ENCODE data around the gene YAP1.
"Not testable (repeated sequence)": the region's sequence is repeated elsewhere in the genome, so short reads cannot be mapped to it uniquely, and the experiment has no call there.

YAP1 gene

GRCh38 chr11:102239911-102240310 lies 129.7 kb downstream of the YAP1 start:
- DNase-seq (ENCODE audit: low read depth in 3 of 3) = no peak

GRCh38 chr11:102240502-102240901 lies 130.3 kb downstream of the YAP1 start:
- no peak for DNase-seq (ENCODE audit: low read depth in 3 of 3)

- no peak for DNase-seq (ENCODE audit: low read depth in 3 of 3)
Observed at GRCh38 chr11:102241026-102241425, 130.8 kb downstream of the YAP1 start.

GRCh38 chr11:102243399-102243884 lies 133.2 kb downstream of the YAP1 start:
- no peak for DNase-seq (ENCODE audit: low read depth in 3 of 3)

- DNase-seq (ENCODE audit: low read depth in 3 of 3) = no peak
Observed at GRCh38 chr11:102244681-102245409, 134.6 kb downstream of the YAP1 start.

GRCh38 chr11:102251423-102251822 lies 141.2 kb downstream of the YAP1 start:
- DNase-seq (ENCODE audit: low read depth in 3 of 3) = no peak

GRCh38 chr11:102252339-102252891 lies 142.2 kb downstream of the YAP1 start:
- no peak for DNase-seq (ENCODE audit: low read depth in 3 of 3)

GRCh38 chr11:102253020-102253715 lies 142.9 kb downstream of the YAP1 start:
- DNase-seq (ENCODE audit: low read depth in 3 of 3) = no peak

- no peak for DNase-seq (ENCODE audit: low read depth in 3 of 3)
Observed at GRCh38 chr11:102254047-102254446, 143.8 kb downstream of the YAP1 start.

GRCh38 chr11:102256251-102256650 lies 146.0 kb downstream of the YAP1 start:
- no peak for DNase-seq (ENCODE audit: low read depth in 3 of 3)

- DNase-seq (ENCODE audit: low read depth in 3 of 3) = no peak
Observed at GRCh38 chr11:102260241-102260640, 150.0 kb downstream of the YAP1 start.

- no peak for DNase-seq (ENCODE audit: low read depth in 3 of 3)
Observed at GRCh38 chr11:102263379-102264003, 153.2 kb downstream of the YAP1 start.

- DNase-seq (ENCODE audit: low read depth in 3 of 3) = not testable (repeated sequence)
Observed at GRCh38 chr11:102264704-102265103, 154.5 kb downstream of the YAP1 start.

GRCh38 chr11:102266099-102266498 lies 155.9 kb downstream of the YAP1 start:
- DNase-seq (ENCODE audit: low read depth in 3 of 3) = no peak

GRCh38 chr11:102267609-102268008 lies 157.4 kb downstream of the YAP1 start:
- DNase-seq (ENCODE audit: low read depth in 3 of 3) = no peak

GRCh38 chr11:102268083-102268984 lies 158.1 kb downstream of the YAP1 start:
- DNase-seq (ENCODE audit: low read depth in 3 of 3) = peak; percentile 47 to 64 (median 61)

- DNase-seq (ENCODE audit: low read depth in 3 of 3) = no peak
Observed at GRCh38 chr11:102268985-102269470, 158.8 kb downstream of the YAP1 start.

- no peak for DNase-seq (ENCODE audit: low read depth in 3 of 3)
Observed at GRCh38 chr11:102269927-102270326, 159.7 kb downstream of the YAP1 start.

- no peak for DNase-seq (ENCODE audit: low read depth in 3 of 3)
Observed at GRCh38 chr11:102272047-102272824, 162.0 kb downstream of the YAP1 start.

GRCh38 chr11:102274628-102275027 lies 164.4 kb downstream of the YAP1 start:
- no peak for DNase-seq (ENCODE audit: low read depth in 3 of 3)
